ENCODE data around the gene EDC3. TPM values are rescaled to one million over a fixed set of nuclear protein-coding genes. Genes with fewer than 3 reads are reported as not detected.
"Not testable (repeated sequence)": the region's sequence is repeated elsewhere in the genome, so short reads cannot be mapped to it uniquely, and the experiment has no call there.

The EDC3 gene
- total RNA-seq, 2 donors from 2014 or later: 6.7 to 9.2 TPM

DNA sequence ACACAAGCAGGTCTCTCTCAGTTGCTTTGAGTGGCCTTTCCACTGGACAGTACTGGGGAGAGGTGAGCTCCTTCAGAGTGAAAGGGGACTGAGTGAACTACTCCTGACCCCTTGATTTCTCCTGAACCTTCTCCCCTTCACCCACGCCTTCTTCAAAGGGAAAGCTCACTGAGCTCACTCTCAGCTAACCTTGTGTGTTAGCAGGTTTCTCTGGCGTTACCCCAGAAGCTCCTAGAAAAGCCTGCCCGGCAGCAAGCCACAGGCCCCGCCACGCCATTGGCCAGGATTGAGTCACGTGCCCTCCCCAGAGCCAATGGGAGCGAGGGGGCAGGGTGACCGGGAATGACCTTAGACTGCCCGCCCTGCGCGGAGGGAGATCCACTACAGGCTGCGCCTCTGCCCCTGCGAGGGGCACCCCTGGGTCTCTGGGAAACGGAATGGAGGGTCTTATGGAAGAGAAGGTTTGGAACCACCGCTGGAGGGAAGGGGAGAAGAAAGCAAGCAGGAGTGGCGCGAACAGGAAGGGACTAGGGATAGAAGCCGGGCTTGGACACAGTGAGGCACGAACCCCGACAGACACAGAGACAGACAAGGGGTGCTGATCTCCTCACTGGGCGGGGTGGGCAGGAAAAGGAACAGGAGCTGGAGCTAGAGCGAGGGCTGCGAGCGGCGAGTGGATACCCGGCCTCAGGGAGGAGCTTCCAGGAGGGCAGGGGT, 97.5 kb downstream of the EDC3 start:
- Histone ChIP-seq H3K27ac (peak overlapping the region; percentile 52 to 88 (median 80)), H3K4me3 (peak overlapping the region; percentile 47 to 90), H3K27me3 (no peaks in the 10 kb centered on the region), H3K4me1 (peaks cover 20% of the 10 kb centered on the region), H3K36me3 (replicated peaks in 1 of 2; ENCODE audit: insufficient read depth in 1 of 2, low read depth in 2 of 2) (no peaks in the 10 kb centered on the region), H3K9me3 (no peaks in the 10 kb centered on the region)
- ATAC-seq: peak; percentile 99
- TF ChIP-seq POLR2A (IDR thresholded peaks at IDR 0.05): peak in 2 of 3 donors; percentile 67 to 77
- TF ChIP-seq, protein P1, sequence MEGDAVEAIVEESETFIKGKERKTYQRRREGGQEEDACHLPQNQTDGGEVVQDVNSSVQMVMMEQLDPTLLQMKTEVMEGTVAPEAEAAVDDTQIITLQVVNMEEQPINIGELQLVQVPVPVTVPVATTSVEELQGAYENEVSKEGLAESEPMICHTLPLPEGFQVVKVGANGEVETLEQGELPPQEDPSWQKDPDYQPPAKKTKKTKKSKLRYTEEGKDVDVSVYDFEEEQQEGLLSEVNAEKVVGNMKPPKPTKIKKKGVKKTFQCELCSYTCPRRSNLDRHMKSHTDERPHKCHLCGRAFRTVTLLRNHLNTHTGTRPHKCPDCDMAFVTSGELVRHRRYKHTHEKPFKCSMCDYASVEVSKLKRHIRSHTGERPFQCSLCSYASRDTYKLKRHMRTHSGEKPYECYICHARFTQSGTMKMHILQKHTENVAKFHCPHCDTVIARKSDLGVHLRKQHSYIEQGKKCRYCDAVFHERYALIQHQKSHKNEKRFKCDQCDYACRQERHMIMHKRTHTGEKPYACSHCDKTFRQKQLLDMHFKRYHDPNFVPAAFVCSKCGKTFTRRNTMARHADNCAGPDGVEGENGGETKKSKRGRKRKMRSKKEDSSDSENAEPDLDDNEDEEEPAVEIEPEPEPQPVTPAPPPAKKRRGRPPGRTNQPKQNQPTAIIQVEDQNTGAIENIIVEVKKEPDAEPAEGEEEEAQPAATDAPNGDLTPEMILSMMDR (IDR thresholded peaks at IDR 0.05): no peak
- 0 to 1% methylated on average over 26 of the region's 26 CpGs for WGBS, 2 donors
- intact Hi-C loops (cut with DNase I): no loop called here
- peak; percentile 96 to 97 (median 96) for DNase-seq

DNA sequence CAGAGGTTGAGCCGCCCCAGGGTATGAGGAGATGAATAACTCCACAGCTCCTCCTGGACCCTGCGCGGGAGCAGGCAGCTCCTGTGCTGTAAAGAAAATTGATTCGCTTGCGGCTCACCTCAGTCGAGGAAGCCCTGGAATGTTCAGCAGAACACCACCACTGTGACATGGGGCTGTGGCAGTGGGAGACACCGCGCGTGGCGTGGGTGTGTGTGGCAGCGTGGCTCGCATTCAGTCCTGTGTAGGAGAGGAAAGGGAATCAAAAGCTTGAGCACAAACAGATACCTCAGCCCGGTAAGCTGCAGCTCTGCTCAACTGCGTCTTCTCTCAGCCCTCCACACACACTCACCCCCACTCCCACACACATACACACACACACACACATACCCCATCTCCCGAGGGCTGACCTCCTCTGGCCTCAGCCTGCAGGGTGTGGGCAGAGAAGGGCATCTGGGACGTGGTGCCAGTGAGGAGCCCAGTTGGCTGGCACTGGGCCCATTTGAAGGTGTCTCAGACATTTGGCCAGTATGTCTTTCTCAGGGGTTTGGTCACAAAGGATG, 98.6 kb downstream of the EDC3 start:
- 82 to 93% methylated on average over 11 to 12 of the region's 16 CpGs for WGBS, 2 donors
- intact Hi-C loops (cut with DNase I); DNase-seq: not testable (repeated sequence)

DNA sequence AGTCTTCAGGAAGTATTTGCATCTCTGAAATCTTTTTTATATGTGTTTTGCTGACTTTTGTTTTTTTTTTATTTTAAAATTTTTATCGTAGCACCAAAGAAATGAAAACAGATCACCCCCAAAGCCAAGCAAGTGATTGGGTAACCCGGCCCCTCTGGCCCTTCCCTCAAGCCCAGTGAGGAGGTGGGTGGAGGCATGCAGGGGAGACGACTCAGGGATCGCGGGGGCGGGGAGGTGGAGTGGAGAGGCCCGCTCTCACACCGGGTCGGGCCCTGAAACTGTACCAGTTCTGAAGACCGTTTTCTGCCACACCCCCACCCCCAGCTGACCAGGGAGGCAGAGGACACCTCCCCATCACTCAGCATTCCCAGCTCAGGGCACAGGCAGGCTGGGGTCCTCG, 99.1 kb downstream of the EDC3 start:
- intact Hi-C loops (cut with DNase I); H3K36me3 ChIP-seq (replicated peaks in 1 of 2; ENCODE audit: insufficient read depth in 1 of 2, low read depth in 2 of 2); H3K9me3 ChIP-seq; H3K27ac ChIP-seq; DNase-seq; H3K4me3 ChIP-seq; ATAC-seq; H3K27me3 ChIP-seq: not testable (repeated sequence)
- WGBS, 2 donors: 76 to 79% methylated on average over 8 to 9 of the region's 11 CpGs
- peaks cover 29% of the 10 kb centered on the region for H3K4me1 ChIP-seq

More for the DNA sequence above, 98.6 kb downstream of the EDC3 start:
- not testable (repeated sequence) for H3K9me3 ChIP-seq; H3K27me3 ChIP-seq; H3K36me3 ChIP-seq (replicated peaks in 1 of 2; ENCODE audit: insufficient read depth in 1 of 2, low read depth in 2 of 2); ATAC-seq; H3K27ac ChIP-seq; H3K4me3 ChIP-seq
- H3K4me1 ChIP-seq: peaks cover 24% of the 10 kb centered on the region

DNA sequence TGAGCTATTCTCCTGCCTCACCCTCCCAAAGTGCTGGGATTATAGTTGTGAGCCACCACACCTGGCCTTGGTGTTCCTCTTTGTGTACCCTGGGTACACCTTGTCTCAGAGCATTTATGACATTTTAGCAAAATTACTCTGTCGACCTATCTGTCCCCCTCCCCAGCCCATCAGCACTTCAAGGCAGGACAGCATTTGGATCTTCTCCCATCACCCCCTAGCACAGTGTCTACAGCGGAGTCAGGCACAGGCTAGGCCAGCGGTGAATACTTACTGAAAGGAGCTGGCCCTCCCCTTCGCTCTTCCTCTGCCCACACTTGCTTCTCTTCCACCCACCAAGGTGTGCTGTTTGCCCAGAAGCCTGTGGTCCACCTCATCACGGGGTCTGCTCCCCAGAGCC, 100.6 kb downstream of the EDC3 start:
- TF ChIP-seq, protein P1 (IDR thresholded peaks at IDR 0.05): no peak
- no peak for TF ChIP-seq POLR2A (IDR thresholded peaks at IDR 0.05)
- ATAC-seq: no peak
- H3K4me1 ChIP-seq: peaks cover 32% of the 10 kb centered on the region
- intact Hi-C loops (cut with DNase I): no loop called here
- no peaks in the 10 kb centered on the region for H3K27me3 ChIP-seq
- no peak overlapping the region for H3K4me3 ChIP-seq
- no peaks in the 10 kb centered on the region for H3K9me3 ChIP-seq
- DNase-seq: no peak
- H3K36me3 ChIP-seq (replicated peaks in 1 of 2; ENCODE audit: insufficient read depth in 1 of 2, low read depth in 2 of 2): no peaks in the 10 kb centered on the region
- 90 to 91% methylated on average over 5 of the region's 5 CpGs for WGBS, 2 donors
- no peak overlapping the region for H3K27ac ChIP-seq

DNA sequence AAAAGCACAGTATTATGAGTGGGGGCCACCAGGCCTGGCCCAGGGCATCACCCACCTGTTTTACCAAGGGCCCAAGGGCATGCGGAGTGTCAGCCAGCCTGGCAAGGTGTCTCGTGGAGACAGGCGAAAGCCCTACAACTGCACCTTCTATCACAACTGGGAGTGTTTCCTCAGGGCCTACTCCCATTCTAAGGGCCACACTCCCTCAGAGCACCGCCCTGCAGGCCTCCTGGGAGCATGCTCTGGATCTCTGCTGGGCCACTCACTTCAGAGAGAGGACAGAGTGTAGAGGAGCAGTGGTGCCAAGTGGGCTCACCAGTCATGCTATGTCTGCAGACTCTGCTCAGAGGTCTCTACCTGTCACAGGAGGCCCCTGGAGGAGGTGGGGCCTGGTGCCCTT, 101.4 kb downstream of the EDC3 start:
- H3K27ac ChIP-seq: no peak overlapping the region
- no peaks in the 10 kb centered on the region for H3K9me3 ChIP-seq
- ATAC-seq (no peak), DNase-seq (no peak)
- H3K36me3 ChIP-seq (replicated peaks in 1 of 2; ENCODE audit: insufficient read depth in 1 of 2, low read depth in 2 of 2): no peaks in the 10 kb centered on the region
- H3K4me3 ChIP-seq: no peak overlapping the region
- WGBS, 2 donors: 96 to 100% methylated on average over 2 to 4 of the region's 4 CpGs
- intact Hi-C loops (cut with DNase I): no loop called here
- peaks cover 26% of the 10 kb centered on the region for H3K4me1 ChIP-seq
- no peaks in the 10 kb centered on the region for H3K27me3 ChIP-seq
- TF ChIP-seq, protein P1 (IDR thresholded peaks at IDR 0.05): no peak
- TF ChIP-seq POLR2A (IDR thresholded peaks at IDR 0.05): no peak
